ENCODE measurements around the gene VPS16.
A peak's percentile ranks its signal among the peaks of the same experiment; 100 is the strongest.
"Not testable (repeated sequence)": the region's sequence is repeated elsewhere in the genome, so short reads cannot be mapped to it uniquely, and the experiment has no call there.

Gene VPS16

GRCh38 chr20:2872459-2873009 is 32.0 kb downstream of the VPS16 start:
- no peak for DNase-seq

GRCh38 chr20:2873010-2873746 is 32.6 kb downstream of the VPS16 start, which contains the start of gene PTPRA:
PTPRA (plus strand) TSS chr20:2873481; CDS start chr20:2964278, 90,797 bp downstream.
- peak; percentile 62 for DNase-seq

- DNase-seq = no peak
Measured at GRCh38 chr20:2873747-2874041, 33.1 kb downstream of the VPS16 start.

GRCh38 chr20:2874456-2874855 is 33.9 kb downstream of the VPS16 start:
- no peak for DNase-seq

GRCh38 chr20:2875690-2876203 is 35.2 kb downstream of the VPS16 start:
- DNase-seq = no peak

- no peak for DNase-seq
Measured at GRCh38 chr20:2878515-2878914, 38.0 kb downstream of the VPS16 start.

GRCh38 chr20:2879146-2879545 is 38.6 kb downstream of the VPS16 start:
- DNase-seq = no peak

GRCh38 chr20:2880650-2881049 is 40.1 kb downstream of the VPS16 start:
- no peak for DNase-seq

GRCh38 chr20:2883726-2884637 is 43.4 kb downstream of the VPS16 start:
- DNase-seq = no peak

GRCh38 chr20:2887715-2888114 is 47.2 kb downstream of the VPS16 start:
- DNase-seq = no peak

- no peak for DNase-seq
Measured at GRCh38 chr20:2888224-2888955, 47.8 kb downstream of the VPS16 start.

- no peak for DNase-seq
Measured at GRCh38 chr20:2889209-2889608, 48.7 kb downstream of the VPS16 start.

GRCh38 chr20:2889797-2890196 is 49.3 kb downstream of the VPS16 start:
- DNase-seq = no peak

- no peak for DNase-seq
Measured at GRCh38 chr20:2890742-2891141, 50.2 kb downstream of the VPS16 start.

- DNase-seq = no peak
Measured at GRCh38 chr20:2891343-2891742, 50.8 kb downstream of the VPS16 start.

GRCh38 chr20:2892376-2892775 is 51.8 kb downstream of the VPS16 start:
- no peak for DNase-seq

- no peak for DNase-seq
Measured at GRCh38 chr20:2894221-2894620, 53.7 kb downstream of the VPS16 start.

GRCh38 chr20:2895154-2895553 is 54.6 kb downstream of the VPS16 start:
- not testable (repeated sequence) for DNase-seq

- no peak for DNase-seq
Measured at GRCh38 chr20:2899243-2899642, 58.7 kb downstream of the VPS16 start.

- DNase-seq = no peak
Measured at GRCh38 chr20:2900845-2901592, 60.5 kb downstream of the VPS16 start.

- no peak for DNase-seq
Measured at GRCh38 chr20:2902291-2902690, 61.7 kb downstream of the VPS16 start.

- no peak for DNase-seq
Measured at GRCh38 chr20:2902818-2903217, 62.3 kb downstream of the VPS16 start.
